K562 (cell line): ENCODE measurements around the gene PLXNA2. TPM values are rescaled to one million over a fixed set of nuclear protein-coding genes. Genes with fewer than 3 reads are reported as not detected.

Experiments
- ATAC-seq: fragments of 200-7000 bp; cut with Tn5 transposase; 3 replicates; pipeline ENCODE4 v1.9.1; 2020; ENCODE audit warnings: moderate library complexity
- BruUV-seq: library from RNA; stranded (reverse); fragments of 400-500 nt; replicated peaks from 2 replicates; lab custom pipeline; 2021; lab: Mats Ljungman, UMichigan
- CTCF ChIA-PET: fragments of 300-600 bp; formaldehyde crosslinking; extraction: SDS; loops from one replicate; lab custom pipeline; 2021; ENCODE audit warnings: low intra/inter-chr PET ratio; lab: Yijun Ruan, JAX
- POLR2A ChIA-PET: fragments of 300-600, 350-650 bp; sonication (Branson Sonifier 250); formaldehyde crosslinking; extraction: SDS; loops from one replicate; lab custom pipeline; 2021; ENCODE audit warnings: antibody characterized with exemption, inconsistent platforms; lab: Yijun Ruan, JAX
- DNase-seq, 4 experiments: peaks; one replicate each; pipeline versions ENCODE4 v3.0.0 to v3.0.0-alpha.2; 2011 to 2018; ENCODE audit warnings: low spot score in 3 of 4, mixed read lengths in 3 of 4; ENCODE audit errors: extremely low read depth in 1 of 4
- FAIRE-seq: peaks from 2 replicates; lab custom pipeline; 2011; peaks lifted over from hg19 to GRCh38; lab: Jason Lieb, UNC
- H2AFZ ChIP-seq: 2 replicates; pipeline ENCODE4 v1.6.0; 2011; ENCODE audit warnings: low read depth, low read length, control low read depth, inconsistent platforms
- H3K27ac ChIP-seq: fragments of 200-600 bp; 3 replicates; pipeline ENCODE4 v1.8.0; 2011; ENCODE audit warnings: low read depth, mild to moderate bottlenecking, control low read depth, inconsistent platforms, low read length, moderate library complexity, mixed read lengths; ENCODE audit errors: extremely low read depth
- H3K27me3 ChIP-seq, 2 experiments: fragments of 300-600 bp in 1 of 2; 2 replicates in 1 of 2; 3 replicates in 1 of 2; pipeline versions ENCODE4 v1.6.0 to v1.8.0; 2011; ENCODE audit warnings: inconsistent platforms in 2 of 2, low read length in 2 of 2, mild to moderate bottlenecking in 1 of 2, mixed read lengths in 1 of 2, moderate library complexity in 1 of 2; ENCODE audit not compliant: control insufficient read depth in 2 of 2, insufficient read depth in 2 of 2
- H3K36me3 ChIP-seq: fragments of 300-600 bp; 3 replicates; pipeline ENCODE4 v1.8.0; 2011; ENCODE audit warnings: mild to moderate bottlenecking, low read length, inconsistent platforms; ENCODE audit not compliant: control insufficient read depth, insufficient read depth
- H3K4me1 ChIP-seq, 2 experiments: fragments of 200-600 bp in 1 of 2; replicated peaks in 1 of 2; 2 replicates in 1 of 2; 3 replicates in 1 of 2; pipeline versions ENCODE4 v1.5.1 to v1.8.0; 2011; ENCODE audit warnings: inconsistent platforms in 2 of 2, low read length in 2 of 2, mild to moderate bottlenecking in 1 of 2, mixed read lengths in 1 of 2, moderate library complexity in 1 of 2; ENCODE audit not compliant: control insufficient read depth in 2 of 2, insufficient read depth in 2 of 2
- H3K4me2 ChIP-seq: 2 replicates; pipeline ENCODE4 v1.6.1; 2011; ENCODE audit warnings: low read length, control low read depth, inconsistent platforms, mixed read lengths; ENCODE audit not compliant: insufficient read depth
- H3K4me3 ChIP-seq: fragments of 200-600 bp; sonication (generic), shearing (Covaris generic); 2 replicates; pipeline ENCODE4 v1.5.1; 2016; ENCODE audit warnings: control low read depth, inconsistent platforms
- H3K79me2 ChIP-seq: fragments of 200-600 bp; 3 replicates; pipeline ENCODE4 v1.8.0; 2011; ENCODE audit warnings: low read length, inconsistent platforms; ENCODE audit not compliant: control insufficient read depth, insufficient read depth
- H3K9ac ChIP-seq, 2 experiments: 2 replicates each; pipeline versions ENCODE4 v1.6.0 to v1.6.1; 2011; ENCODE audit warnings: low read depth in 2 of 2, low read length in 2 of 2, control low read depth in 1 of 2, inconsistent platforms in 1 of 2, mild to moderate bottlenecking in 1 of 2, mixed read lengths in 1 of 2; ENCODE audit not compliant: insufficient read depth in 1 of 2
- H3K9me1 ChIP-seq: one replicate; pipeline ENCODE4 v1.6.0; 2011; ENCODE audit warnings: inconsistent platforms, mild to moderate bottlenecking, low read length, moderate library complexity; ENCODE audit not compliant: control insufficient read depth, insufficient read depth
- H3K9me3 ChIP-seq: replicated peaks from 2 replicates; pipeline ENCODE4 v1.5.1; 2011; ENCODE audit warnings: low read depth, low read length, inconsistent platforms; ENCODE audit not compliant: control insufficient read depth, insufficient read depth
- H4K20me1 ChIP-seq: replicated peaks from 2 replicates; pipeline ENCODE4 v1.6.1; 2011; ENCODE audit warnings: low read length, inconsistent platforms, mixed read lengths; ENCODE audit not compliant: control insufficient read depth, insufficient read depth
- ELF1 ChIP-seq: fragments of 200-800 bp; sonication (Bioruptor generic); IDR thresholded peaks from 2 replicates; pipeline ENCODE4 v1.6.1; 2016; ENCODE audit warnings: missing genetic modification characterization, missing compliant biosample characterization
- ELK3 ChIP-seq: fragments of 450-650 bp; formaldehyde crosslinking; IDR thresholded peaks from 2 replicates; pipeline ENCODE4 v1.4.0; 2020; ENCODE audit warnings: mild to moderate bottlenecking
- KAT2B ChIP-seq: IDR thresholded peaks from one replicate; pipeline ENCODE4 v1.6.1; 2012; ENCODE audit warnings: low read depth, mild to moderate bottlenecking, control low read depth, inconsistent platforms, low read length, moderate library complexity
- PHB2 ChIP-seq: fragments of 450-650 bp; IDR thresholded peaks from 2 replicates; pipeline ENCODE4 v1.6.1; 2017; ENCODE audit warnings: low read depth
- USF2 ChIP-seq: sonication (generic); formaldehyde crosslinking; IDR thresholded peaks from 2 replicates; pipeline ENCODE4 v1.5.0; 2020; ENCODE audit warnings: missing genetic modification reagents
- ZFP36 ChIP-seq: fragments of 150-350 bp; IDR thresholded peaks from 2 replicates; pipeline ENCODE4 v1.6.1; 2018; ENCODE audit warnings: low read length, low read depth; ENCODE audit not compliant: partially characterized antibody
- WGBS: fragments of 100-300 bp; shearing (Covaris generic); methylation state at CpG from one replicate; pipeline ENCODE4 v1.1.6; 2016; ENCODE audit warnings: low coverage, mixed read lengths; ENCODE audit not compliant: insufficient coverage; ENCODE audit errors: missing lambda C conversion rate; 5-methylcytosine and 5-hydroxymethylcytosine counted together
- in situ Hi-C: fragments of 300-500 bp; cut with MboI; formaldehyde crosslinking; loops from 4 replicates; pipeline ENCODE4 v1.15.0; 2018; ENCODE audit warnings: inconsistent platforms, mixed read lengths
- intact Hi-C: fragments of 100-400 bp; cut with micrococcal nuclease; formaldehyde crosslinking; loops from 2 replicates; pipeline ENCODE4 v1.14.2; 2022
- polyA plus RNA-seq, 8 experiments: library from polyadenylated mRNA; depleted of rRNA in 4 of 8; stranded (reverse) in 5 of 8; unstranded in 3 of 8; fragments of >200 nt; fragmentation: Nextera tagmentation in 2 of 8; fragmentation: Illumina TruSeq in 1 of 8; extraction: Ambion mirVana in 2 of 8; extraction: Trizol in 1 of 8; gene quantifications; 2 replicates each; pipeline versions ENCODE4 v1.2.1 to v1.2.3, GENCODE V29; 2011 to 2014; ENCODE audit warnings: inconsistent platforms in 1 of 8, missing spikeins in 1 of 8
- total RNA-seq, 7 experiments: library from RNA; depleted of rRNA in 6 of 7; stranded (reverse); fragments of >200 nt in 6 of 7; fragmentation: Illumina TruSeq in 2 of 7; extraction: Trizol in 2 of 7; gene quantifications; 2 replicates each; pipeline versions ENCODE4 v1.2.1 to v1.2.3, GENCODE V29; 2011 to 2021; ENCODE audit warnings: low replicate concordance in 1 of 7

PLXNA2 gene
- total and polyA plus RNA-seq, 9 of the 15 experiments (the other 6 are each of a cell fraction or from before 2014, with no cell fraction given): 0.01 to 1.3 (median 0.32) TPM

- Histone ChIP-seq H3K4me1 (peaks cover 0 to 3% of the 10 kb centered on the region in 2 experiments; a peak in 1 of 5 replicates), H3K9me1 (no peaks in the 10 kb centered on the region), H4K20me1 (no peaks in the 10 kb centered on the region), H3K9ac (no peak overlapping the region), H3K27ac (no peak overlapping the region), H3K9me3 (no peaks in the 10 kb centered on the region), H2AFZ (no peak overlapping the region), H3K27me3 (peaks cover 27 to 39% of the 10 kb centered on the region in 2 experiments; a peak in 4 of 5 replicates), H3K36me3 (no peaks in the 10 kb centered on the region), H3K4me2 (no peak overlapping the region), H3K79me2 (no peaks in the 10 kb centered on the region), H3K4me3 (no peak overlapping the region)
- in situ Hi-C loops: no loop called here
- intact Hi-C loops: no loop called here
- 0% methylated on average over 5 of the region's 5 CpGs for WGBS
- ATAC-seq: no peak
- ChIA-PET POLR2A (interaction anchor here (0.6 to 0.8 kb wide), 2 partner anchors 42 to 136 kb away, joined by 3 read pairs; no protein-coding TSS in a partner anchor), CTCF (interaction anchor here (0.7 to 2.5 kb wide), 2 partner anchors 101 to 252 kb away, joined by 3 to 10 read pairs; no protein-coding TSS in a partner anchor)
- BruUV-seq: no TSS peak
- no peak for TF ChIP-seq ZFP36
- TF ChIP-seq USF2 (CRISPR knock-in tag): no peak
- no peak for TF ChIP-seq PHB2
- no peak for TF ChIP-seq KAT2B
- no peak for TF ChIP-seq ELK3 (CRISPR knock-in tag)
- no peak for TF ChIP-seq ELF1 (tag)
- peak; percentile 58 for FAIRE-seq
- peak in 1 of 4 experiments; percentile 11 for DNase-seq
Measured at GRCh38 chr1:207992677-207993236, 251.4 kb downstream of the PLXNA2 start.
